H1 (cell line): ENCODE results near the gene ADCY2. TPM values are rescaled to one million over a fixed set of nuclear protein-coding genes. Genes with fewer than 3 reads are reported as not detected.

Experiments used
- CTCF ChIA-PET: fragments of 300-600 bp; sonication (Branson Sonifier 250); formaldehyde crosslinking; loops from one replicate; lab custom pipeline; 2021; ENCODE audit not compliant: partially characterized antibody; lab: Charles Lee
- POLR2A ChIA-PET: fragments of 300-600 bp; sonication (Branson Sonifier 250); formaldehyde crosslinking; loops from one replicate; lab custom pipeline; 2021; ENCODE audit warnings: inconsistent platforms; ENCODE audit not compliant: partially characterized antibody; lab: Charles Lee
- DNase-seq, 2 experiments: peaks; one replicate each; pipeline versions ENCODE4 v3.0.0 to v3.0.0-alpha.2; 2010 to 2022; ENCODE audit warnings: low spot score in 2 of 2, low read depth in 1 of 2, mixed read lengths in 1 of 2
- FAIRE-seq: peaks from 2 replicates; lab custom pipeline; 2011; peaks lifted over from hg19 to GRCh38; lab: Jason Lieb, UNC
- H2AFZ ChIP-seq: 2 replicates; pipeline ENCODE4 v1.8.1; 2012; ENCODE audit warnings: low read length, inconsistent platforms
- H2AK5ac ChIP-seq: 2 replicates; pipeline ENCODE4 v1.6.1; 2013; ENCODE audit warnings: low read depth, low read length
- H2BK120ac ChIP-seq: replicated peaks from 2 replicates; pipeline ENCODE3; 2013; ENCODE audit warnings: low read depth, low read length, inconsistent platforms
- H2BK12ac ChIP-seq: 2 replicates; pipeline ENCODE4 v1.6.1; 2013; ENCODE audit warnings: low read depth, low read length
- H2BK15ac ChIP-seq: 2 replicates; pipeline ENCODE4 v1.6.1; 2013; ENCODE audit warnings: low read length
- H2BK20ac ChIP-seq: 2 replicates; pipeline ENCODE4 v1.6.1; 2013; ENCODE audit warnings: low read length
- H2BK5ac ChIP-seq: 2 replicates; pipeline ENCODE4 v1.6.1; 2013; ENCODE audit warnings: low read depth, low read length
- H3K14ac ChIP-seq: 2 replicates; pipeline ENCODE4 v1.6.1; 2013; ENCODE audit warnings: inconsistent platforms; ENCODE audit not compliant: insufficient read length
- H3K18ac ChIP-seq: 2 replicates; pipeline ENCODE4 v1.6.1; 2013; ENCODE audit warnings: low read length; ENCODE audit errors: extremely low read depth
- H3K23ac ChIP-seq: 2 replicates; pipeline ENCODE4 v1.6.1; 2013; ENCODE audit warnings: inconsistent platforms; ENCODE audit not compliant: insufficient read length
- H3K23me2 ChIP-seq: 2 replicates; pipeline ENCODE4 v1.6.1; 2013; ENCODE audit warnings: low read depth, low read length
- H3K27ac ChIP-seq: 2 replicates; pipeline ENCODE4 v1.6.1; 2011; ENCODE audit warnings: low read depth, low read length, inconsistent platforms
- H3K27me3 ChIP-seq, 4 experiments: replicated peaks in 1 of 4; 1 replicate in 1 of 4; 2 replicates in 3 of 4; pipeline versions ENCODE4 v1.6.1 to v1.8.1; 2011 to 2013; ENCODE audit warnings: low read length in 3 of 4, mild to moderate bottlenecking in 3 of 4, inconsistent platforms in 2 of 4, mixed read lengths in 2 of 4, moderate library complexity in 1 of 4; ENCODE audit not compliant: control insufficient read depth in 3 of 4, insufficient read depth in 3 of 4; ENCODE audit errors: extremely low read depth in 1 of 4
- H3K36me3 ChIP-seq, 4 experiments: 2 replicates each; pipeline versions ENCODE4 v1.6.1 to v1.8.1; 2011 to 2013; ENCODE audit warnings: mild to moderate bottlenecking in 4 of 4, low read length in 3 of 4, moderate library complexity in 2 of 4, control low read depth in 1 of 4, inconsistent platforms in 1 of 4; ENCODE audit not compliant: insufficient read depth in 4 of 4, control insufficient read depth in 2 of 4
- H3K4ac ChIP-seq: replicated peaks from 2 replicates; pipeline ENCODE3; 2013; ENCODE audit warnings: low read length, low read depth, mixed read lengths, inconsistent platforms; ENCODE audit not compliant: insufficient read length
- H3K4me1 ChIP-seq, 4 experiments: replicated peaks in 1 of 4; 1 replicate in 1 of 4; 2 replicates in 3 of 4; pipeline versions ENCODE4 v1.6.1 to v1.8.1; 2011 to 2013; ENCODE audit warnings: low read length in 3 of 4, inconsistent platforms in 2 of 4, mixed read lengths in 1 of 4; ENCODE audit not compliant: insufficient read depth in 4 of 4, control insufficient read depth in 3 of 4
- H3K4me2 ChIP-seq, 2 experiments: 2 replicates each; pipeline versions ENCODE4 v1.6.1 to v1.8.1; 2011 to 2013; ENCODE audit warnings: low read depth in 2 of 2, low read length in 2 of 2, control low read depth in 1 of 2, inconsistent platforms in 1 of 2, mild to moderate bottlenecking in 1 of 2; ENCODE audit not compliant: insufficient read depth in 1 of 2
- H3K4me3 ChIP-seq, 4 experiments: fragments of 200-600, 300-600 bp in 1 of 4; sonication (generic), shearing (Covaris generic), sonication (Bioruptor Twin) in 1 of 4; 2 replicates each; pipeline versions ENCODE4 v1.5.1 to v1.8.1; 2011 to 2016; ENCODE audit warnings: low read length in 4 of 4, low read depth in 3 of 4, control low read depth in 2 of 4, inconsistent platforms in 2 of 4, mild to moderate bottlenecking in 2 of 4, mixed read lengths in 1 of 4, moderate library complexity in 1 of 4; ENCODE audit not compliant: insufficient read depth in 2 of 4; ENCODE audit errors: extremely low read depth in 1 of 4
- H3K56ac ChIP-seq: replicated peaks from 2 replicates; pipeline ENCODE3; 2013; ENCODE audit warnings: low read depth, mild to moderate bottlenecking, mixed read lengths, low read length, inconsistent platforms; ENCODE audit not compliant: insufficient read length
- H3K79me1 ChIP-seq: 2 replicates; pipeline ENCODE4 v1.6.1; 2013; ENCODE audit warnings: low read depth, low read length, control low read depth
- H3K79me2 ChIP-seq, 2 experiments: 2 replicates each; pipeline versions ENCODE4 v1.6.1 to v1.8.1; 2012 to 2013; ENCODE audit warnings: low read length in 2 of 2, mild to moderate bottlenecking in 2 of 2, inconsistent platforms in 1 of 2; ENCODE audit not compliant: insufficient read depth in 2 of 2, control insufficient read depth in 1 of 2
- H3K9ac ChIP-seq, 4 experiments: replicated peaks in 1 of 4; 1 replicate in 1 of 4; 2 replicates in 3 of 4; pipeline versions ENCODE4 v1.6.1 to v1.8.1; 2011 to 2013; ENCODE audit warnings: low read depth in 3 of 4, low read length in 3 of 4, control low read depth in 2 of 4, mild to moderate bottlenecking in 2 of 4, moderate library complexity in 2 of 4, inconsistent platforms in 1 of 4; ENCODE audit errors: extremely low read depth in 1 of 4
- H3K9me3 ChIP-seq, 2 experiments: 2 replicates each; pipeline versions ENCODE4 v1.6.1 to v1.8.1; 2012 to 2013; ENCODE audit warnings: mild to moderate bottlenecking in 2 of 2, moderate library complexity in 2 of 2, control low read depth in 1 of 2, inconsistent platforms in 1 of 2, low read depth in 1 of 2, low read length in 1 of 2, mixed read lengths in 1 of 2; ENCODE audit not compliant: insufficient read depth in 2 of 2
- H4K20me1 ChIP-seq, 2 experiments: replicated peaks in 1 of 2; 2 replicates each; pipeline versions ENCODE3 to v1.8.1; 2011 to 2013; ENCODE audit warnings: inconsistent platforms in 2 of 2, low read length in 2 of 2, mild to moderate bottlenecking in 1 of 2; ENCODE audit not compliant: insufficient read depth in 2 of 2, control insufficient read depth in 1 of 2
- H4K5ac ChIP-seq: 2 replicates; pipeline ENCODE4 v1.6.1; 2013; ENCODE audit warnings: low read length, low read depth, mixed read lengths, inconsistent platforms; ENCODE audit not compliant: insufficient read length
- H4K8ac ChIP-seq: 2 replicates; pipeline ENCODE4 v1.8.0; 2013; ENCODE audit warnings: mild to moderate bottlenecking, moderate library complexity, low read length, inconsistent platforms; ENCODE audit not compliant: insufficient read depth; ENCODE audit errors: extremely low read depth
- H4K91ac ChIP-seq: replicated peaks from 2 replicates; pipeline ENCODE3; 2013; ENCODE audit warnings: low read length, mixed read lengths, inconsistent platforms; ENCODE audit not compliant: insufficient read length
- BACH1 ChIP-seq: IDR thresholded peaks from 2 replicates; pipeline ENCODE4 v1.6.1; 2012; ENCODE audit warnings: low read length, improper control_type of control experiment
- BCL11A ChIP-seq, 2 experiments: IDR thresholded peaks; one replicate each; pipeline ENCODE4 v1.6.1; 2011; ENCODE audit warnings: low read depth in 2 of 2, low read length in 2 of 2, mild to moderate bottlenecking in 2 of 2
- BRCA1 ChIP-seq: IDR thresholded peaks from 2 replicates; pipeline ENCODE4 v1.6.1; 2012; ENCODE audit warnings: low read depth, low read length, improper control_type of control experiment
- EGR1 ChIP-seq: IDR thresholded peaks from 2 replicates; pipeline ENCODE4 v1.6.1; 2011; ENCODE audit warnings: low read depth, low read length, borderline replicate concordance
- GABPA ChIP-seq: IDR thresholded peaks from 2 replicates; pipeline ENCODE4 v1.6.1; 2011; ENCODE audit warnings: mild to moderate bottlenecking, low read length, moderate library complexity, borderline replicate concordance; ENCODE audit not compliant: insufficient read depth
- HDAC2 ChIP-seq, 2 experiments: fragments of 300-600 bp in 1 of 2; sonication (generic) in 1 of 2; IDR thresholded peaks; 2 replicates each; pipeline ENCODE4 v1.6.1; 2011 to 2012; ENCODE audit warnings: low read depth in 2 of 2, low read length in 2 of 2, mild to moderate bottlenecking in 2 of 2, moderate library complexity in 2 of 2, borderline replicate concordance in 1 of 2, inconsistent platforms in 1 of 2
- KDM1A ChIP-seq: fragments of 200-600, 300-600 bp; sonication (generic); IDR thresholded peaks from 2 replicates; pipeline ENCODE4 v1.7.1; 2016; ENCODE audit warnings: mild to moderate bottlenecking, low read length, borderline replicate concordance
- KDM4A ChIP-seq: IDR thresholded peaks from one replicate; pipeline ENCODE4 v1.7.1; 2012; ENCODE audit warnings: low read depth, mild to moderate bottlenecking, moderate library complexity, low read length, inconsistent platforms; ENCODE audit not compliant: severe bottlenecking
- NANOG ChIP-seq: IDR thresholded peaks from 2 replicates; pipeline ENCODE4 v1.6.1; 2011; ENCODE audit warnings: low read length, low read depth, mild to moderate bottlenecking, inconsistent platforms; ENCODE audit not compliant: insufficient read depth, poor library complexity, severe bottlenecking
- POLR2AphosphoS5 ChIP-seq: IDR thresholded peaks from 2 replicates; pipeline ENCODE4 v1.6.1; 2011; ENCODE audit warnings: low read depth, low read length
- SIN3A ChIP-seq, 2 experiments: IDR thresholded peaks in 1 of 2; conservative IDR thresholded peaks in 1 of 2; 2 replicates each; pipeline ENCODE4 v1.6.1; 2011 to 2012; ENCODE audit warnings: low read length in 2 of 2, improper control_type of control experiment in 1 of 2, low read depth in 1 of 2, mild to moderate bottlenecking in 1 of 2
- SIRT6 ChIP-seq: IDR thresholded peaks from one replicate; pipeline ENCODE4 v1.7.1; 2012; ENCODE audit warnings: low read length, inconsistent platforms
- SP4 ChIP-seq: IDR thresholded peaks from 2 replicates; pipeline ENCODE4 v1.6.1; 2012; ENCODE audit warnings: low read length, inconsistent platforms
- TAF1 ChIP-seq: IDR thresholded peaks from 2 replicates; pipeline ENCODE4 v1.6.1; 2011; ENCODE audit warnings: mild to moderate bottlenecking, low read depth, low read length
- WGBS, 2 experiments: shearing (Covaris generic) in 1 of 2; methylation state at CpG; one replicate each; pipeline versions ENCODE4 v1.1.6 to v1.1.7; 2013 to 2015; ENCODE audit warnings: low lambda C conversion rate in 2 of 2, mixed read lengths in 2 of 2, inconsistent platforms in 1 of 2, low coverage in 1 of 2, missing lambda C conversion rate in 1 of 2; ENCODE audit not compliant: insufficient replicate concordance in 2 of 2, insufficient coverage in 1 of 2, insufficient read length in 1 of 2; ENCODE audit errors: extremely low coverage in 1 of 2, missing lambda C conversion rate in 1 of 2; 5-methylcytosine and 5-hydroxymethylcytosine counted together
- polyA plus RNA-seq, 7 experiments: library from polyadenylated mRNA; depleted of rRNA in 3 of 7; stranded (reverse) in 5 of 7; unstranded in 2 of 7; fragments of >200 nt in 5 of 7; fragments of 200-250 nt in 2 of 7; gene quantifications; 1 replicate in 5 of 7; 2 replicates in 1 of 7; 4 replicates in 1 of 7; pipeline versions ENCODE4 v1.2.1 to v1.2.3, GENCODE V29; 2011 to 2013; ENCODE audit warnings: missing spikeins in 2 of 7, mixed read lengths in 2 of 7
- total RNA-seq: library from RNA; stranded (reverse); fragmentation: NEBNext Ultra II Directional; extraction: Animal tissue kit (Norgen Biotek cat#: 25700); gene quantifications from 2 replicates; pipeline ENCODE4 v1.2.1, GENCODE V29; 2021

ADCY2 gene
- total and polyA plus RNA-seq, 2 of the 8 experiments (the other 6 are each of a cell fraction or from before 2014, with no cell fraction given): 35.8 to 122 TPM

DNA sequence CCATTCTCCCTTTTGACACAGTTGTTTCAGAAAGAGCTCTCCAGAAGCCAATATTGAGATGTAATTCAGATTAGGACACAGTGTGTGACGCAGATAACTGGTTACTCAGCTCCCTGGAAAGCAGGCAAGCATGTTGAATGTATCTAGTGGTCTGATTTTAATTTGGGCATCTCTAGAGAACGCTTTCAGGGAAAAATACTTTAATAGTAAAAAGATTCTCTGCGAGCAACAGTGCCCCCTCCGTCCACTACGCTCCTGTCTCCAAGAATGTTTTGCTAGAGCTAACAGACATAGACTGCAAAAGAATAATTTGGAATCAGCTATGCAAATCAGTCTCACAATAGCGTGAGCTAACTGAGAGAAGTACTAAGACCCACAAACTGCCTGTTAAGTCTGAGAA is 431.7 kb downstream of the ADCY2 start:
- Histone ChIP-seq H3K79me2 (no peaks in the 10 kb centered on the region), H3K27ac (no peak overlapping the region), H4K91ac (no peak overlapping the region), H2BK20ac (no peak overlapping the region), H3K4me1 (no peaks in the 10 kb centered on the region), H2AK5ac (no peak overlapping the region), H3K27me3 (peaks cover 0 to 2% (median 0%) of the 10 kb centered on the region in 4 experiments; a peak in 1 of 7 replicates), H3K23ac (no peak overlapping the region), H4K8ac (no peak overlapping the region), H4K5ac (no peak overlapping the region), H4K20me1 (no peaks in the 10 kb centered on the region), H2AFZ (no peak overlapping the region), H2BK5ac (no peak overlapping the region), H2BK15ac (no peak overlapping the region), H3K9ac (no peak overlapping the region), H3K14ac (no peak overlapping the region), H2BK12ac (no peak overlapping the region), H3K4ac (no peak overlapping the region), H3K79me1 (no peaks in the 10 kb centered on the region), H3K4me2 (no peak overlapping the region), H2BK120ac (no peak overlapping the region), H3K18ac (no peak overlapping the region), H3K9me3 (no peaks in the 10 kb centered on the region), H3K4me3 (no peak overlapping the region), H3K23me2 (no peaks in the 10 kb centered on the region), H3K36me3 (peaks cover 0 to 7% (median 5%) of the 10 kb centered on the region in 4 experiments; a peak in 3 of 8 replicates), H3K56ac (no peak overlapping the region)
- ChIA-PET POLR2A (interaction anchor here (2.7 kb wide), 1 partner anchor 11 kb away, joined by 7 read pairs; no protein-coding TSS in a partner anchor), CTCF (interaction anchor here (0.9 to 2.4 kb wide), 5 partner anchors 10 to 1037 kb away, joined by 3 to 8 read pairs (median 3); no protein-coding TSS in a partner anchor)
- no peak for FAIRE-seq
- 87% methylated on average over 6 of the region's 6 CpGs; no CpG with 5 or more reads in 1 of the 2 experiments for WGBS, 2 experiments
- DNase-seq: no peak
- TF ChIP-seq EGR1 (no peak), BACH1 (no peak), SP4 (no peak), NANOG (no peak), BCL11A (IDR thresholded peaks at IDR 0.05; ENCODE audit: low read depth in 2 of 2, low read length in 2 of 2) (no peak), TAF1 (no peak), POLR2AphosphoS5 (no peak), GABPA (no peak), SIRT6 (no peak), KDM4A (no peak), KDM1A (no peak), BRCA1 (no peak), HDAC2 (IDR thresholded peaks at IDR 0.05; ENCODE audit: borderline replicate concordance in 1 of 2, low read depth in 2 of 2, low read length in 2 of 2) (no peak), SIN3A (conservative IDR thresholded peaks at IDR 0.05 in 1 of 2, IDR thresholded peaks at IDR 0.05 in 1 of 2; ENCODE audit: low read depth in 1 of 2, low read length in 2 of 2) (no peak)
